ENCODE data around the gene OSBPL9.
"Not testable (repeated sequence)": the region's sequence is repeated elsewhere in the genome, so short reads cannot be mapped to it uniquely, and the experiment has no call there.

The OSBPL9 gene

GRCh38 chr1:51715369-51715768, 98.5 kb downstream of the OSBPL9 start:
- no peak for FAIRE-seq

DNA sequence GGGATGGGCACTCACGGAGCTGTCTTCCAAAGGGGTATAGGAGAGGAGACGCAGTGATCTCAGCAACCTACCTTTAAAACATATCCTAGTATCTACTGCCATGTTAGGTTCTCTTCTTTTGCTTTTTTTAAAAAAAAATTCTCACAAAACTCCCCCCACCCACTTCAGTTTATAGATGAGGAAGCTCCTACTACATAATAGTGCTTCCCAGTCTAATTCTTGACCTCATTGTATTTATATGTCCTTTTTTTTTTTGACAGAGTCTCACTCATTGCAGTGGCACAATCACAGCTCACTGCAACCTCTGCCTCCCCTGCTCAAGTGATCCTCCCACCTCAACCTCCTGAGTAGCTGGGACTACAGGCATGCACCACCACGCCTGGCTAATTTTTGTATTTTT, 99.9 kb downstream of the OSBPL9 start:
- no peak for FAIRE-seq

DNA sequence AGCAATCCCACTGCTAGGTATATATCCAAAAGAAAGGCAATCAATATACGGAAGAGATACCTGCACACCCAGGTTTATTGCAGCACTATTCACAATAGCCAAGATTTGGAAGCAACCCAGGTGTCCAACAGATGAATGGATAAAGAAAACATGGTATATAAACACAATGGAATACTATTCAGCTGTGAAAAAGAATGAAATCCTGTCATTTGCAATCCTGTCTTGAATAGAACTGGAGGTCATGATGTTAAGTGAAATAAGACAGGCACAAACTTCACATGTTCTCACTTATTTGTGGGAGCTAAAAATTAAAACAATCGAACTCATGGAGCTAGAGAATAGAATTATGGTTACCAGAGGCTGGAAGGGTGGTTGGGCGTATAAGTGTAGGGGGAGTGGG, 101.0 kb downstream of the OSBPL9 start:
- no peak for FAIRE-seq

DNA sequence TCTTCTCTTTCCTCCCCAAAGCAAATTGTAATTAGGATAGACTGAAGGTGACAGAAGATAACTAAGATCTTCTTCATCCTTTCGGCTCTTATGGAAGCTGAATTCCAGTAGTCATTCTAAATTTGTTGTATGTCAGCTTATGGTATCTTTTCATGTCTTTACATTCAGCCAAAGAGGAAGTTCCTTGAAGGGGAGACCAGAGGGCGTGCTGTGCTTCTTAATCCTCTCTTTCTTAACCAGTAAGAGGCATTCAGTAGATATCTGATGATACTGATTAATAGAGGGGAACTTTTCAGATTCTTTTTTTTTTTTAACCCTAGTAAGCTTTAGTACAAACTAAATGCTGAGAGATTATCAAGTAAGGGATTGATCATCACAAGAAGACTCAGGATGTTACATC, 102.3 kb downstream of the OSBPL9 start:
- FAIRE-seq: no peak

GRCh38 chr1:51724797-51725196, 107.9 kb downstream of the OSBPL9 start:
- FAIRE-seq: no peak

GRCh38 chr1:51726051-51726450, 109.2 kb downstream of the OSBPL9 start:
- no peak for FAIRE-seq

DNA sequence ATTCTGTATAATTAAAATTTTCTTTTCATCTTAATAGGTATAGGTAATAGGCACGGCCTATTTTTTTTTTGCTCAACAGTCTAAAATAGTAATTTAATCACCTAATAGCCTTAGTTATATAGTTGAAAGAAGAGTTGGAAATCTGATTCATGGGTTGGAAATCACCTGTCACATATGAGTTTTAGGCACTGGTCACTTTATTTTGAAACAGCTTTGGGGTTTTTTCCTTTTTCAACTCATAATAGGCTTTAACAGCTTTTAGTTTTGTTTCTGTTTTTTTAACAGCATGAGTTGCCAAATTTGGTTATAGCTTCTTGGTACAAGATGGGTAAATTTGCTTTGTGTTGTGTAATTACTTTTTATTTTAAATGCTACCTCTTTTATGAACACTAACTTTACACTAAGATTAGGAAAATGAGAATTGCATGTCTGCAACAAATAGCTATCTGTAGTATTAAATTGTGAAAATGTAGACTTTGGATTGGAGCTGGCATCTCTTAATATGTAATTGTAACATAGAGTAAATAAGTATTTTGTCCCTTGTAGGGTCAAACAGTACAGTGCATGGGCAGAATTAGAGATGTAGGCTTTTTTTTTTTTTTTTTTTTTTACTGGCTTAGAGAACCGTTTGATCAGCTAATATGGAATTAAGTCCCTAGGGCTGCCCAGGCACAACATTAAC, 109.8 kb downstream of the OSBPL9 start:
- FAIRE-seq: no peak

GRCh38 chr1:51727366-51727765, 110.5 kb downstream of the OSBPL9 start:
- no peak for FAIRE-seq

GRCh38 chr1:51728611-51729155, 111.8 kb downstream of the OSBPL9 start:
- FAIRE-seq: no peak

- no peak for FAIRE-seq
Measured at GRCh38 chr1:51729156-51729823, 112.4 kb downstream of the OSBPL9 start.

DNA sequence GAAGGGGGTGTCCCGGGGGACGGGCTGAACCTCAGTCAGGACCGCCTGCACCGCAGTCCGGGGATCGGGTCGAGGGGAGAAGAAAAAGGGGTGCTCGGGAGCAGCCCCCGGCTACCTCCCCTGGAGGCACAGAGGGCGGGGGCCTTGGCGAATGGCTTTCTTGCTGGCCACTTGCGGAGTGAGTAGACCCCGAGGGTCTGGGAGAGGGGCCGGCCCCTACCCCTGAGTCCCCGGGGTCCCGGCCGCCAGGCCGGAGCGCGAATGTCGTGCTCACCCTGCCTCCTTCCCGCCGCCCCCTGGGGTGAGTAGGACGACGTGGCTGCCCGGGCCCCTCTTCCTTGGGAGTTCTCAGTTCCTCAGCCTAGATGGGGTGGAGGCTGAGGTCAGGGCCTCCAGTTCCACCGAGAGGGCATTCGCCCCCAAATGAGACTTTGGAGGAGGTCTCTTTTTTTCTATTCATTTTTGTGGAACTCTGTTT, 113.0 kb downstream of the OSBPL9 start:
- no peak for FAIRE-seq

DNA sequence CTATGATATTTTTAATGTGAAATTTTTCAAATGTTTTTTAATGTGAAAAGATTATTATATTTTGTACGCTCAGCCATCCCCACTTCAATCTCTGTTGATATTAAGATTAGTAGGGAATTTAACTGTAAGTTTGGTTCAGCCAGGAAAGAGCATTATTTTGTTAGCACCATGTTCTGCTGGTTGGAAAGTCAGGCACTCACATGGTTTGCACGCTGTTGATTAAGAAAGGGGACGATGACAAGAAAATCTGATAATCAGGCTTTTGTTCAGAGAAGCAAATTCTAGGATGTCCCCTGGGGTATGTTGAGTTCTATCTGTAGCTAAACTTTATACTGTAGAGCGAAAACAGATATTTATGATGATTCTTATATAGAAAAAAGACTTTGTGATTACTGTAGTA, 115.1 kb downstream of the OSBPL9 start:
- FAIRE-seq: no peak

GRCh38 chr1:51732701-51733425, 116.0 kb downstream of the OSBPL9 start:
- no peak for FAIRE-seq

DNA sequence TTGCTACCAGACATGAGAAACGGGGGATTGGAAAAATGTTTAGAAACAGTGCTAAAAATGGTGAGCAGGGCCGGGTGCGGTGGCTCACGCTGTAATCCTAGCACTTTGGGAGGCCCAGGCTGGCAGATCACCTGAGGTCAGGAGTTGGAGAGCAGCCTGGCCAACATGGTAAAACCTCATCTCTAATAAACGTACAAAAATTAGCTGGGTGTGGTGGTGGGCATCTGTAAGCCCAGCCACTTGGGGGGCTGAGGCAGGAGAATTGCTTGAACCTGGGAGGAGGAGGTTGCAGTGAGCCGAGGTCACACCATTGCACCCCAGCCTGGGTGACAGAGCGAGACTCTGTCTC, 116.5 kb downstream of the OSBPL9 start:
- not testable (repeated sequence) for FAIRE-seq

- FAIRE-seq: no peak
Measured at GRCh38 chr1:51733793-51734522, 117.1 kb downstream of the OSBPL9 start.

DNA sequence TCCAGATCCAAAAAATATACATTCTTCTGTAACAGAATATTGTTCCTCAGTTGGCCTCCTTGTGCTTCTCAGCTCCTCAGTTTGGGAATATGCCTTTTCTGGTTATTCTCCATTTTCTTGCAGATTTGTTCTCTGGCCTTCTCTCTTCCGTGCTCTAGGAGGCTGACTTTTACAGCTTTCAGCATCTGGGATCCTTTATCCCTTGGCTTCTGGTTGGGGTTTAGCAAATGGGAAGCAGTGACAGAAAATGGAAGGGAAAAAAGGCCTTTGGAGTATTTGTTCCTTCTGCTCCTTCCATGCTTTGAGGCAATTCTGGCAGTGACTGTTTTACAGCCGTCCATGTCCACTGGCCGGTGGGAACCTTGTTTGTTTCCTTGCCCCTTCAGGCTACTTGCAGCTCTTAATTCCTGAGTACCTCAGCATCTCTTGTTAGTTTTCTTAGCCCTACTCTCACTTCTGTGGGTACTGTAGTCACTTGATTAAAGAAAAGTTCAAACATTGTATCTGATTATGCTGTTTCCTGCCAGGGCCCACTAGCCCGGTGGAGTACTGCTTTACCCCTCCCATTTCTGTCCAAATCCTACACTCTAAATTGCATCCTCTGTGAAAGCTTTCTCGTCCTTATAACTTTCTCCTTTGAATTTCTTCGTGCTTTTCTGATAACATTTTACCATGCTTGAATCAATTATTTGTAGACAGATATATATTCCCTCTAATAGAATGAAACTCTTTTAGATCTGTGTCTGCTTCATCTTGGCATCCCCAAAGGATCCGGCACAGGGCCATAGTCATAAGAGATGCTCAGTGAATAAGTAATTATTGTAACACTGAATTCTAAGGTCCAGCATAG, 118.2 kb downstream of the OSBPL9 start:
- FAIRE-seq: no peak

GRCh38 chr1:51735746-51736254, 118.9 kb downstream of the OSBPL9 start:
- FAIRE-seq: no peak

- FAIRE-seq: no peak
Measured at GRCh38 chr1:51736702-51737101, 119.8 kb downstream of the OSBPL9 start.

DNA sequence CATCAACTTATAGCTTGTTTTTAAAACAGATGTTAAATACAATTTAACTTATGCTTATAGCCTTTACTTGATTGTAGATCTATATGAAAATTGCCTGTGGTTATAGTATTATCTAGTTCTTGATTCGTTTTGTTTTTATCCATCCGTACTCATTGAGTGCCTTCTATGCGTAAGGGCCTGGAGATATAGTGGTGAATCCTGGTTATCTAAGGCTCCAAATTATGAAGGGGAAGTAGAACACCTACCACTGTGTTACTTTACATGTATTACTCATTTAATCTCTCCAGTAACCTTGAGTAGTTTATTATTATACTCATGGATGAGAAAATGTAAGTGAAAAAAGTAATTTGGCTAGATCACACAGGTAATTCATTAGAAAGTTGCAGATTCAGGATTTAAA, 121.8 kb downstream of the OSBPL9 start:
- no peak for FAIRE-seq

DNA sequence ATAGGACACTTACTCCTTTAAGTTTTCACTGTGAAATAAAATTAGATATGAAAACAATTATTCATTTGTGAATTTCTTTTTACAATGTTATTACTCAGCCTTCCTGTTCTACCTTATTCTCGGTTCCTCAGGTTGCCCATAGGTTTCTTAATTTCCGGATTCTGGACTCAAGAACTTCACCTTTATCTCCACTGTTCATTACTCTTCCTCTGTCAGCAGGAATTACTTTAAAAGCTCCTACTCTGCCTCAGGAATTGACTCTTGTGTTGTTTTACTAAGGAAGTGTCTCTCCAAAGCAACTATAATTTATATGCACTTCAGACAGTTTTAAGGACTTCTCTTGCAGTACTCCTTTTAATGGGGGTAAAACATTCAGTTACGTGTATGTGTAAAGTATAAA, 123.8 kb downstream of the OSBPL9 start:
- FAIRE-seq: no peak

DNA sequence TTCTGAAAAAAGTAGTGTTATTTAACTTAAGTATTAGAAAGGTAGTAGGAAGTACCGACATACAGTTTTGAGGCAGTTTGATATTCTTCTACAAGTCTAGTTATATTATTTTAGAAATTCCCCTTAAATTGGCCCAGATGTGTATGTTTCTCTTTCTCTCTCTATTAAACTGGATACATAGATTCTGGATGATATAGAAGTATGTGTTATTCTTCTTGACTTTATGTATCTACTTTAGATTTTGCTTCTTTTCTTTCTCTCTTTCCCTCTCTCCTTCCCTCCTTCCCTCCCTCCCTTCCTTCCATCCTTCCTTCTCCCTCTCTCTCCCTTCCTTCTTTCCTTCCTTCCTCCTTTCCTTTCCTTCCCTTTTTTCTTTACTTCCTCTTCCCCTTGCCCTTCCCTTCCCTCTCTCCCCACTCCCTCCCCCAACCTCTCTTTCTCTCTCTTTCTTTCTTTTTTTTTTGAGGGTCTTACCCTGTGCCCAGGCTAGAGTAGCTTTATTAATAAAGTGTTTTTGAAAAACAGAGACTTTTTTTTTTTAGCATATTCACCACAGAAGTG, 124.3 kb downstream of the OSBPL9 start:
- FAIRE-seq: no peak

All from TTC549 (cell line).